ENCODE results near the gene IL17RE.

DNA sequence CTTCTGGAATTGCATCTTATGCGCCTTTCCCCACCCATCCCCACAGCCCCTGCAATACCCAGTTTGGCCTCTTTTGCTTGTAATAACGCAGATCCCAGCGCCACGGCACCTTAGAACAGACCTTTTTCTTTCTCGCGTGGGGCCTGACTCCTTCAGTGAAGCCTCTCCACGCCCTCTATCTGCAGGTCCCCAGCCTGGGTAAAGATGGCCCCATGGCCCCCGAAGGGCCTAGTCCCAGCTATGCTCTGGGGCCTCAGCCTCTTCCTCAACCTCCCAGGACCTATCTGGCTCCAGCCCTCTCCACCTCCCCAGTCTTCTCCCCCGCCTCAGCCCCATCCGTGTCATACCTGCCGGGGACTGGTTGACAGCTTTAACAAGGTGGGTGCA lies 31.6 kb downstream of the IL17RE start:
- TF ChIP-seq, protein P1, sequence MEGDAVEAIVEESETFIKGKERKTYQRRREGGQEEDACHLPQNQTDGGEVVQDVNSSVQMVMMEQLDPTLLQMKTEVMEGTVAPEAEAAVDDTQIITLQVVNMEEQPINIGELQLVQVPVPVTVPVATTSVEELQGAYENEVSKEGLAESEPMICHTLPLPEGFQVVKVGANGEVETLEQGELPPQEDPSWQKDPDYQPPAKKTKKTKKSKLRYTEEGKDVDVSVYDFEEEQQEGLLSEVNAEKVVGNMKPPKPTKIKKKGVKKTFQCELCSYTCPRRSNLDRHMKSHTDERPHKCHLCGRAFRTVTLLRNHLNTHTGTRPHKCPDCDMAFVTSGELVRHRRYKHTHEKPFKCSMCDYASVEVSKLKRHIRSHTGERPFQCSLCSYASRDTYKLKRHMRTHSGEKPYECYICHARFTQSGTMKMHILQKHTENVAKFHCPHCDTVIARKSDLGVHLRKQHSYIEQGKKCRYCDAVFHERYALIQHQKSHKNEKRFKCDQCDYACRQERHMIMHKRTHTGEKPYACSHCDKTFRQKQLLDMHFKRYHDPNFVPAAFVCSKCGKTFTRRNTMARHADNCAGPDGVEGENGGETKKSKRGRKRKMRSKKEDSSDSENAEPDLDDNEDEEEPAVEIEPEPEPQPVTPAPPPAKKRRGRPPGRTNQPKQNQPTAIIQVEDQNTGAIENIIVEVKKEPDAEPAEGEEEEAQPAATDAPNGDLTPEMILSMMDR (IDR thresholded peaks at IDR 0.05): no peak
- no peak for TF ChIP-seq POLR2A (IDR thresholded peaks at IDR 0.05)

Data from lower leg skin (tissue), 3 donors.